Esophagus squamous epithelium (tissue), 4 donors: Measurements from ENCODE around the gene GALNT10.

Experiments
- CTCF ChIP-seq, 6 experiments: fragments of 450-650 bp in 4 of 6; fragments of 200-600 bp in 2 of 6; sonication (generic) in 2 of 6; IDR thresholded peaks; one replicate each; pipeline ENCODE4 v1.5.1; 2016 to 2019; ENCODE audit warnings: antibody characterized with exemption in 6 of 6, mild to moderate bottlenecking in 4 of 6, moderate library complexity in 4 of 6
- POLR2A ChIP-seq, 4 donors: fragments of 450-650 bp; IDR thresholded peaks; one replicate each; pipeline ENCODE4 v1.6.1; 2017; ENCODE audit warnings: antibody characterized with exemption in 4 of 4, mild to moderate bottlenecking in 4 of 4, moderate library complexity in 3 of 4

GRCh38 chr5:154345255-154345952 lies 154.9 kb downstream of the GALNT10 start:
- no peak for TF ChIP-seq CTCF (IDR thresholded peaks at IDR 0.05)
- TF ChIP-seq POLR2A (IDR thresholded peaks at IDR 0.05), result no peak
